SK-N-SH treated with all-trans-retinoic acid at 6 μM for 48 hours (cell line): ENCODE results near the gene HSPA1B.

Experiments used
- ARNTL ChIP-seq: fragments of 450-650 bp; formaldehyde crosslinking; IDR thresholded peaks from 2 replicates; pipeline ENCODE4 v1.5.0; 2020; ENCODE audit warnings: low read depth, mild to moderate bottlenecking, moderate library complexity, borderline replicate concordance
- CSDC2 ChIP-seq: fragments of 250-450 bp; sonication (Bioruptor Pico); IDR thresholded peaks from 2 replicates; pipeline ENCODE4 v1.5.0; 2020; ENCODE audit warnings: mild to moderate bottlenecking, moderate library complexity
- ESRRG ChIP-seq: fragments of 250-450 bp; sonication (Bioruptor Pico); IDR thresholded peaks from 2 replicates; pipeline ENCODE4 v1.6.1; 2021; ENCODE audit warnings: mild to moderate bottlenecking
- PATZ1 ChIP-seq: fragments of 250-450 bp; sonication (Bioruptor Pico); IDR thresholded peaks from 2 replicates; pipeline ENCODE4 v1.8.0; 2020; ENCODE audit warnings: mild to moderate bottlenecking, moderate library complexity, borderline replicate concordance
- SNAI2 ChIP-seq: fragments of 250-450 bp; sonication (Bioruptor Pico); IDR thresholded peaks from 2 replicates; pipeline ENCODE4 v1.5.0; 2020; ENCODE audit warnings: mild to moderate bottlenecking, moderate library complexity
- TOX ChIP-seq: fragments of 250-450 bp; sonication (Bioruptor Pico); IDR thresholded peaks from 2 replicates; pipeline ENCODE4 v1.8.0; 2021; ENCODE audit warnings: mild to moderate bottlenecking, moderate library complexity, borderline replicate concordance
- ZC3H10 ChIP-seq: fragments of 250-450 bp; sonication (Bioruptor Pico); IDR thresholded peaks from 2 replicates; pipeline ENCODE4 v1.5.1; 2021; ENCODE audit warnings: mild to moderate bottlenecking, moderate library complexity
- ZFP3 ChIP-seq: fragments of 250-450 bp; sonication (Bioruptor Pico); IDR thresholded peaks from 2 replicates; pipeline ENCODE4 v1.5.0; 2020; ENCODE audit warnings: mild to moderate bottlenecking, moderate library complexity
- ZNF565 ChIP-seq: fragments of 450-650 bp; formaldehyde crosslinking; conservative IDR thresholded peaks from 2 replicates; pipeline ENCODE4 v1.5.0; 2020; ENCODE audit warnings: low read depth, mild to moderate bottlenecking, moderate library complexity

- TF ChIP-seq ZC3H10 (CRISPR knock-in tag), result no peak
- TF ChIP-seq ZFP3 (CRISPR knock-in tag), result no peak
- no peak for TF ChIP-seq ZNF565 (CRISPR knock-in tag)
- TF ChIP-seq CSDC2 (CRISPR knock-in tag), result no peak
- no peak for TF ChIP-seq SNAI2 (CRISPR knock-in tag)
- TF ChIP-seq ARNTL (CRISPR knock-in tag), result no peak
- TF ChIP-seq PATZ1 (CRISPR knock-in tag), result no peak
- no peak for TF ChIP-seq TOX (CRISPR knock-in tag)
- no peak for TF ChIP-seq ESRRG (CRISPR knock-in tag)
Observed at GRCh38 chr6:31861919-31862343, 34.4 kb downstream of the HSPA1B start.
